Raji (cell line): Measurements from ENCODE around the gene UCP3.

Experiments used
- POLR2A ChIP-seq: IDR thresholded peaks from 2 replicates; pipeline ENCODE4 v1.6.1; 2011; ENCODE audit warnings: low read depth, low read length, control low read depth; ENCODE audit not compliant: insufficient read depth

Gene UCP3

GRCh38 chr11:74023276-74023675 is 14.4 kb upstream of the UCP3 start:
- no peak for TF ChIP-seq POLR2A

DNA sequence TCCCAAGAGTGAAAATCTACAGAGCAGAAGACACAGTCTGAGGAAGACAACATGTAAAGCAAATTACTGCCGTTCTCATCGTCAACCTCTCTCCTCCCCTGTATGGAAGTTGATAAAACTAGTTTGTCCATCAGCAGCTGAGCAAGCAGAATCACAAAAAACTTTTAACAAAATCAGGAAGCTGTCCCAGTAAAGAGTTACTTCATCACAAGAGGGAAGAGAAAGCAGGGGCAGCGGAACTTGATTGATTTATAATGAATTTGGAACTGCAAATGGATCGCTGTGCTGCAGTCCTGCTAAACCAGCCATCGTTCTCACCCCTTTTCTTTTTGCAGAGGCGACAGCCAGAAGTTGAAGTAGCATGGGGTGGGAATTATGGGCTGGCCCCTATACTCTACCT is 13.7 kb upstream of the UCP3 start:
- TF ChIP-seq POLR2A = no peak

- TF ChIP-seq POLR2A = no peak
These were observed 13.1 kb upstream of the UCP3 start for GRCh38 chr11:74021998-74022397.

GRCh38 chr11:74020539-74020938 is 11.7 kb upstream of the UCP3 start:
- no peak for TF ChIP-seq POLR2A

DNA sequence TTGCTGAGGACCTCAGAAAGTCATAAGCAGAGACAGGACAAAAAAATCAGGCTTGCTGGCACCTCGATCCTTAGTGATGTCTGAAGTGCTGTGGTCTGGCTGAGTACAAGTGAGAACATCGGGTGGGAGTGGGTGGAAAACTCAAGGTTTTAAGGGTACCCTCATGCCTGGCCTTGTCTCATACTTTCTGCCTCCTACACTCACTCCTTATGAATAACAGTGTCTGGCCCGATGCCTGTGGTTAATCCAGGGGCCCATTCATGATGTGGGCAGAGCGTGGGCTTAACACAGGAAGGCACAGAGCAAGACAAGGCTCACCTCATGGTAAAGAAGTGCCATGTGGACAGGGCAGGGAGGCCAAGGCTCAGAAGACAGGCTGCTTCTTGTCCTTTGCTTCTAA is 11.0 kb upstream of the UCP3 start:
- no peak for TF ChIP-seq POLR2A

GRCh38 chr11:74019104-74019738 is 10.3 kb upstream of the UCP3 start:
- TF ChIP-seq POLR2A = no peak

DNA sequence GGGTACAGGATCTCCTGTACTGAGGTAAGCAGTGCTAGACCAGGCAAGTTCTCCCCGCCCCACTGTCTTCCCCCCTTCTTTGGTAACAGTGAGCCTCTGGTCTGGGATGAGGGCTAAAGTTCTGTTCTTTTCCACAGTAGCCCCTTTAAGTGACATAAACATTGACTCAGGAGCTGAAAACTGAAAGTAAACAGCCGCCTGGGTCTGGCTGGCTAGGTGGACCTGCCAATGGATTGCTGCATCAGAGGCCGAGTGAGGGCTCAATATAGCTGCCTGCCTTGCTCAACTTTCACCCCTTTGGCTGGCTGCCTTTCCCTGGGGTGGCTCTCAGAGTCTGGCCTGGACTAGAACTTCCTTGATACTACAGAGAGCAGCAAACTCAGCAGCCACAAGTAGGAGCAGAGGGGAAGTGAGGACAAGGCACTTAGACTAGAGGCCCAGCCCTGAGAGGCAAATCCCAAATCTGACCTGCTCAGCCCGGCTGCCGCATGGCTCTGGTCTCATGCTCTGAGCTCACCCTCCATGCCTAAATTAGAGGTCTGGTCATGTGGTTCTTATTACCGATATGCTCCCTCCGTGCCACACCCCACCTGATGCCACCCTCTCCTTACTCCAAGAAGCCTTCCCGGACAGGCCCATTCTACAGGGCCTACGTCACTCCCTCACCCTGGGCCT is 9.6 kb upstream of the UCP3 start:
- no peak for TF ChIP-seq POLR2A

DNA sequence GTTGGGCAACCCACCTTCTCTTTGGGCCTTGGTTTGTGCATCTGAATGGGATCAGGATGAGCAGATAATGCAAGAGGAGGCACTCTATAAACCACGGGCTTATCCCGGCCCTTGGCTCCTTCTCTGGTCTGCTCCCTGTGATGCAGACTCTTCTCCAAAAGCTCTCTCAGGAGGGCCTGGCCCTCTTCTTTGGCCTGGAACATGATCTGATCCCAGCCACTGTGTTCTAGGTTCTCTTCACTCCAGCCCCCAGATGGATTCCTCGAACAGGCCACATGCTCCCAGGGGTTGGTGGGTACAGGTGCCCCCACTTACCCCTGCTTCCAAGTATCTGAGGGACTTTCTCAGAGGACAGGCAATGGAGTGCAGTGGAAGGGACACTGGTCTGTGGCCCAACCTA is 8.7 kb upstream of the UCP3 start:
- no peak for TF ChIP-seq POLR2A

DNA sequence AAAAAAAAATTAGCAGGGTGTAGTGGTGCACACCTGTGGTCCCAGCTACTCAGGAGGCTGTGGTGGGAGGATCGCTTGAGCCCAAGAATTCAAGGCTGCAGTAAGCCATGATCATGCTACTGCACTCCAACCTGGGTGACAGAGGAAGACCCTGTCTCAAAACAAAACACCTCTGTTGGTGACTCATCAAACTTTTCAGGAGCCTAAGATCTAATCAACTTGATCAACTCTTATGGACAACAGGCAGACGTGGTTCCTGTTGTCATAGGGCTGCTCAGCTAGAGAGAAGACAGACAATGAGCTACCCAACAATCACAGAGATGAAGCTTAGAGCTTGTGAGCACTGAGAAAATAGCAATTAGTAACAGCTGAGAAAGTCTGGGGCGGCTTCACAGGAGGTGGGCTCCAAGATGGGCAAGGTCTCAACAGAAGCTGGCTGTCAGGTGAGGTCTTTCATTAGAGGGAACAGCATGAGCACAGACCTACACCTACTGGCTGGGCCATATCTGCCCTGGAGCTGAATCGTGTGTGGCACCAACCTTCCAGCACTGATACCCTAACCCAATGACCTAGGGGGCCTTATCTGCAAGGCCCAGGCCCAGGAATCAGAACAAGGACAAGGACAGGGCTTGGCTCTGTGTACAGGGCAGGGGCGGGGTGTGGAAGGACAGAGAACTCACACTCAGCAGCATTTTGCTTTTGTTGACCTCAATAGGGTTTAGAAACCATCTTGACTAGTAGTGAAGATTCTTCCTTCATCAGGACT is 7.2 kb upstream of the UCP3 start:
- TF ChIP-seq POLR2A = no peak

DNA sequence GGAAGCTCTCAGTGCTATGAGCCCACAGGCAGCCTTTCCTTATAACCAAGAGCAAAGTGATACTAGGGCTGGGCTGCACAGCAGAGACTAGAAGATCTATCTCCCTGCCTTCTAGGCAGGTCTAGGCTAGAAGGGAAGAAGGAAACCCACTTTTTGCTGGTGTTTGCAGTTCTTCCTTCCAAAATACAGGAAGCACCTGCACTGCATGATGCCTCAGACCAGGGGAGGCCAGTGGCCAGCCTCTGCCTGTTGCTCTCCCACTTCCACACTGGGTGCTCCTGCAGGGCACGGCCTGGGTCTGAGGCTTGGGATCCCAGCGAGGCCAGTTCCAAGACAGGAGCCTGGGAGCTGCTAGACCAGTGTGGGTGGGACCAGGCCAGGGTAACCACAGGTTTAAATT is 6.0 kb upstream of the UCP3 start:
- TF ChIP-seq POLR2A = no peak

GRCh38 chr11:74013141-74013540 is 4.3 kb upstream of the UCP3 start:
- no peak for TF ChIP-seq POLR2A

GRCh38 chr11:74012074-74012809 is 3.4 kb upstream of the UCP3 start:
- no peak for TF ChIP-seq POLR2A

DNA sequence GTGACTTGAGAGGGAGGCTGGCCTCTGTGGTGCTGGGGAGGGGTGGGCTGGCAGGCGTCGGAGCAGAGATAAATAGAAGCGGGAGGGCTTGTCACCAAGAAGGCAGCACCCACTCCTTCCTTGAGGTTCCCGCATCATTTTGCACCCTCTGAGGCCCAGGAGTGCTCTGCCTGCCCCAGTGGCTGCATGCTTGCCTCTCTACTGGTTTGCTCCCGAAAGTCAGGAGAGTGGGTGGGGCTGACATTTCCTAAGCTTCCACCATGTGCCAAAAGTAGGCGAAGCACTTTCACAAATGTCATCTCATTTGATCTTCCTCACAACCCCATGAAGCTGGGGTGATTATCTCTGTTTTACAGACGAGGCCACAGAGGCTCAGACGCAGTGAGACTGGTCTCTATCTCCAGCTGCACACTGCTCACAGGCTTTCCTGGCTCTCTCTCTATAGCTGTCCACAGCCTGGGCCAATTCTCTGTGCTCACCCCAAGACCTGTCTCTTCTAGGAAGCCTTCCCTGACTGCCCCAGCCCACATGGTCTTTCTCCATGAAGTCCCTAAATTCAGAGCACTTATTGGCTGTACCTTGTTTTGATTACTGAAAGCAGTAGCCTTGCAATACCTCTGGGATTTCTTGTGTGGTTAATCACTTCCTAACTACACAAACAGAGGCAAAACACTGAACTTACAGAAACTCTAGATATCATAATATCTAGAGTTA is 2.6 kb upstream of the UCP3 start:
- no peak for TF ChIP-seq POLR2A

DNA sequence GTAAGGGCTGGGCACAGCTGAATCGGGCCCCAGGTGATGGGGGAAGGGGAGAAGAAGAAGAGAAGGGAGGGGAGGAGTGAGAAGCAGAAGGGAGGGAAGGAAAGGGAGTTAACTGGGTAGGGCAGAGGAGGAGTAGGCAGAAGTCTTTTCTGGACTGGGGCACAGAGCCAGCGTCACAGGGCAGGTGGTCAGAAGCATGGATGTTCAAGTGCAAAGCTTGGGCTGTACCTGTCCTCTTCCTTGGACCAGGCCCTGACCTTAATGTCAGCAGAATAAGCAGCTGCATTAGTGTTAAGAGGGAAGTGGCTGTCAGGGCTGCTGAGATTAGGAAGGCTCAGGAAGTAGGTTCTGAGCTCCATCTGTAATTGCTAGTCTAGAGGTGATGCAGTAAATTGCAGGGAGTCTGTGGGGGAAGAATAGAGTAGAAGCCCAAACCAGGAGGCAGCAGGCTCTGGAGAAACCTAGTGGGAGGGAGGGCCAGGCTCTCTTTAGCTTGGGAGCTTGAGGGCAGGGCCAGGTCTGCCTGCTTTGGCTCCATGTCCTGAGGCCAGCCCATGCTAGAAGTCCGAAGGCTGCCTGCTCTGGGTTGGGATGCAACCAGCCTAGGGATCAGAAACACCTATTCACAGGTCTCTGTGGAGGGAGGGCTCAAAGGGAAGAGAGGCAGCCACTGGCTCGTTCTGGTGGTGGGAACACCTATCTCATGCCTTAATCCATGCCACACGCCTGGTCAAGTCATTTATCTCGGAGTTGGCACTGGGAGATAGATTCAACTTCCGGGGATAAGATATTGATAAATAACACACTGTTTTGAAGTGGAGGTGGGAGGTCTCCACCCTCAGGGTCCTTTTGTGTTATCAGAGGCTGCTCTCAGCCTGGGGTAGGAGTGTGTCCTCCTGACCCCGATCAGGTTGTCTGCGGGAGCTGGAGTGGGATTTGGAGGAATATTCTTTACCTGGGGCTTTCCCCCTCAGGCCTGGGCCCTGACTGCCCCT is 1.7 kb upstream of the UCP3 start:
- TF ChIP-seq POLR2A = no peak
